Thymus (tissue), 11 donors: Measurements from ENCODE around the gene JUND. TPM values are rescaled to one million over a fixed set of nuclear protein-coding genes. Genes with fewer than 3 reads are reported as not detected.

Experiments
- DNase-seq, 9 donors: peaks; one replicate each; pipeline ENCODE4 v3.0.0-alpha.2; 2013; ENCODE audit warnings: low spot score in 9 of 9, low read depth in 6 of 9, missing footprints in 1 of 9
- H3K27ac ChIP-seq, 2 donors: one replicate each; pipeline ENCODE4 v1.5.1; 2013; ENCODE audit warnings: control low read depth in 1 of 2, low read depth in 1 of 2, low read length in 1 of 2, mild to moderate bottlenecking in 1 of 2, moderate library complexity in 1 of 2
- H3K27me3 ChIP-seq, 2 donors: one replicate each; pipeline ENCODE4 v1.5.1; 2013; ENCODE audit warnings: low read length in 1 of 2; ENCODE audit not compliant: control insufficient read depth in 2 of 2, insufficient read depth in 1 of 2
- H3K36me3 ChIP-seq, 2 donors: one replicate each; pipeline ENCODE4 v1.5.1; 2013; ENCODE audit warnings: low read length in 1 of 2, mild to moderate bottlenecking in 1 of 2, moderate library complexity in 1 of 2; ENCODE audit not compliant: control insufficient read depth in 2 of 2, insufficient read depth in 2 of 2
- H3K4me1 ChIP-seq, 2 donors: one replicate each; pipeline ENCODE4 v1.5.1; 2013; ENCODE audit warnings: low read length in 2 of 2; ENCODE audit not compliant: control insufficient read depth in 2 of 2, insufficient read depth in 2 of 2
- H3K4me3 ChIP-seq, 2 donors: one replicate each; pipeline ENCODE4 v1.5.1; 2013; ENCODE audit warnings: low read length in 2 of 2, control low read depth in 1 of 2, mild to moderate bottlenecking in 1 of 2
- H3K9me3 ChIP-seq, 2 donors: one replicate each; pipeline ENCODE4 v1.5.1; 2013; ENCODE audit warnings: low read length in 1 of 2, mild to moderate bottlenecking in 1 of 2; ENCODE audit not compliant: control insufficient read depth in 2 of 2, insufficient read depth in 1 of 2
- WGBS: extraction: QIAGEN DNeasy Blood & Tissue Kit; methylation state at CpG from one replicate; pipeline ENCODE4 v1.1.7; 2013; 5-methylcytosine and 5-hydroxymethylcytosine counted together
- polyA plus RNA-seq: library from polyadenylated mRNA; stranded (reverse); fragments of 200-250 nt; gene quantifications from one replicate; pipeline ENCODE4 v1.2.3, GENCODE V29; 2013
- total RNA-seq: library from RNA; stranded (reverse); fragments of 120-200 nt; gene quantifications from one replicate; pipeline ENCODE4 v1.2.4, GENCODE V29; 2013
- donor health status: healthy.

Gene JUND
- total and polyA plus RNA-seq, 2 donors, result 65.8 to 88.3 TPM

- DNase-seq, result peak in 4 of 9 donors; percentile 39 to 70 (median 50)
- 3% methylated on average over 7 of the region's 7 CpGs for WGBS
- Histone ChIP-seq H3K27ac (peak overlapping the region; percentile 92 to 96), H3K27me3 (no peaks in the 10 kb centered on the region), H3K4me1 (peaks cover 32 to 65% of the 10 kb centered on the region in 2 donors), H3K4me3 (peak overlapping the region; percentile 94 to 97), H3K9me3 (peaks cover 0 to 3% of the 10 kb centered on the region in 2 donors), H3K36me3 (peaks cover 3 to 15% of the 10 kb centered on the region in 2 donors)
Measured at GRCh38 chr19:18322318-18322758, 40.9 kb upstream of the JUND start.

- Histone ChIP-seq H3K9me3 (peaks cover 0 to 3% of the 10 kb centered on the region in 2 donors), H3K4me3 (peak overlapping the region; percentile 94 to 97), H3K27ac (peak overlapping the region; percentile 64 to 92), H3K36me3 (peaks cover 3 to 15% of the 10 kb centered on the region in 2 donors), H3K27me3 (no peaks in the 10 kb centered on the region), H3K4me1 (peaks cover 32 to 67% of the 10 kb centered on the region in 2 donors)
- DNase-seq, result peak in 4 of 9 donors; percentile 18 to 66 (median 35)
- 7% methylated on average over 9 of the region's 9 CpGs for whole genome bisulfite sequencing
Measured at GRCh38 chr19:18321734-18322102, 40.3 kb upstream of the JUND start.

DNA sequence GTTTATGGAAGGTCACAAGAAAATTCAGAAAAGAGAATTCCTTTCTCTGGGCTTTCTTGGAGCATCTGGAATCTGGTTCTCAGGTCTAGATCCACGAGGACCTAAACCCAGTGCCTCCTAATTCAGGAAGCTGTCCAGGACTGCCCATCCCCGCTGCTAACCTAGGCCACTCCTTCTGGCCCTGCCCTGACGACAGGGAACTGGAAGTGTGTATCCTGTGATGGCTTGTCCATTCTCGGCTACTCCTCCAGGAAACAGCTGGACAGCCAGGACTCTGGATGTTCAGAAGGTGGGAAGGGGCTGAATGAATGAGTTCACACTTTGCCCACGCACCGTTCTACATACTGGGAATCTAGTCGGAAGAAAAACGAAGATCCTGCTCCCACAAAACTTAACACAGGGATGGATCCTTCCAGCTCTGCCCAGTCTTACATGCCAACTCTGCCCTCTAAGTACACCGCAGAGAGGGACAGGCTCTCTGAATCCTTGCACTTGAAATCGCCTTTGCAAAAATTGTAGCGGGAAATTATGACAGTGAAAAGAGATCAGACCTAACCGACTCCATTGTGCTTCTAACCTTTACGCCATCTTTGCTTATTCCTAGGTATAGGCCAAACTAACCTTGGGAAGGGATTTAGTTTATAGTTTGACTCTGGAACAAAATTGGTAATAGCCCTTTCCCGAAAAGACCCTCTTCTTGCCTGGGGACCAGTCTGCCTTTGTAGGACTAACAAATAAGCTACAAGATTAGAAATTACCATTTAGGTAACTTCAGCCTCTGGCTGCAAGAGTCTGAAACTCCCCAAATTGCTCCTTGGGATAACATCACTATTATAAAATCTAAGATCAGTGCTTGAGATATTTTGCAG is 39.7 kb upstream of the JUND start:
- peaks cover 0 to 1% of the 10 kb centered on the region in 2 donors for H3K9me3 ChIP-seq
- H3K27ac ChIP-seq, result peak overlapping the region; percentile 64 to 92
- no peak for DNase-seq
- H3K4me3 ChIP-seq, result peak overlapping the region in 1 of 2 donors; percentile 97
- no peaks in the 10 kb centered on the region for H3K27me3 ChIP-seq
- peaks cover 4 to 15% of the 10 kb centered on the region in 2 donors for H3K36me3 ChIP-seq
- WGBS, result 90% methylated on average over 14 of the region's 14 CpGs
- peaks cover 32 to 72% of the 10 kb centered on the region in 2 donors for H3K4me1 ChIP-seq

DNA sequence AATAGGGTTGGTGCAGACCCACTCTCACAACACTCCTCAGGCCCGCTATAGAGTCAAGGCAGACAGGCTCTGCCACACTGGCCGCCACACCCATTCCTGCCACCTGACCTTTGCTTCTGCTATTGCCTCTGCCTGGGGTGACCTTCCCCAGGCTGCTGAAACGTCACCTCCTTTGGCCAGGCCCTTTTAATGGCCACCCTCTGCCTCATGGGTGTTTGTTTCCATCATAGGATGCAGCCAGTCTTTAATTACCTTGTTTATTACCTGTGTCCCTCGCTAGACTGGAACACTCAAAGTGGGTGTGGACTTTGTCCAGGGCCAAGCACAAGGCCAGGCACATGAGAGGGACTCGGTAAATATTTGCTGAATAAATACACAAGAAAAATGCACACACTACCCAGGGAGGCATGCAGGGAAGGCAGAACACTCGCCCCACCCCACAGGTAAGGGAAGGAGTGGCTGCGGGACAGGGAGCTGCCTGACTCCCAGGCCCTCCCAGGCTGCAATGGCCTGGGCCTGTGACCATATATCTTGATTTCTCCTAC is 38.2 kb upstream of the JUND start:
- Histone ChIP-seq H3K36me3 (peaks cover 12 to 22% of the 10 kb centered on the region in 2 donors), H3K4me3 (no peak overlapping the region), H3K27me3 (no peaks in the 10 kb centered on the region), H3K4me1 (peaks cover 32 to 74% of the 10 kb centered on the region in 2 donors), H3K9me3 (no peaks in the 10 kb centered on the region), H3K27ac (no peak overlapping the region)
- DNase-seq, result no peak
- 97% methylated on average over 7 of the region's 7 CpGs for WGBS

DNA sequence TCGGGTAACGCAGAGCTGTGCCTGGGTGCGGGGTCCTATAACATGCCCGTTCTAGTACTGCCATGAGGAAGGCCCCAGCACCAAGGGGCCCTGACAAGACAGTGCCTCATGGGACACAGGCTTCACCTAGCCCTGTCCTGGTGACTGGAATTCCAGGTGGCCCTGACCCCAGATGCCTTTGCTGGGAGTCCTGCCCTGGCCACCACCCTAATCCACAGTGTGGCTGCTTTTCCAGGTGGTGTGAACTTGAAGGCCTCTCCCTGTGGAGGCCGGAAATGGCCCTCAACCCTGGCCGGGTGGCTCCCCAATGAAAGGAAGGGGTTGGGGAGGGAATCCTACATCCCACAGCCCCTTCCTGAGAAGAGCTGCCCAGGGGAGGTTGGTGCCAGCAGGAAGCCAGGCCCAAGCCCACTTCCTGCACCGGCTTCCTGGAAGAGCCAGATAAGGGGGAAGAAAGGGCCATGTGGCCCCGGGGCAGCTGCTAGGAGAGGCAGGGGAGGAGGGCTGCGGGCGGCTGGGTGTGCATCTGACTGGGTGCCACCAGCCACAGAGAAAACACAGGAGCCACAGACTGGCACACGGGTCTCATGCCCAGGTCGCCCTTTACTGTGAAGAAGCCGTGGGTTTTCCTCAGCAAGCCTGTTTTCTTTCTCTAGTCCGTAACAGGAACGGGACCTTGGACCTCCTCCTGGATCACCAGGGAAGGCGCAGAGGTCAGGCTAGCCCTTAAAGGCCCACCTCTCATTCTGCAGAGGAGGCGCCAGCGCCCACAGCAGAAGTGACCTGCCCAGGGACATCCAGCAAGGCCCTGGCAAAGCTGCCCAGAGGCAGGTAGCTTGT is 36.8 kb upstream of the JUND start:
- H3K9me3 ChIP-seq, result no peaks in the 10 kb centered on the region
- peak overlapping the region; percentile 79 to 82 for H3K27ac ChIP-seq
- no peaks in the 10 kb centered on the region for H3K27me3 ChIP-seq
- peaks cover 23 to 37% of the 10 kb centered on the region in 2 donors for H3K36me3 ChIP-seq
- peaks cover 26 to 61% of the 10 kb centered on the region in 2 donors for H3K4me1 ChIP-seq
- H3K4me3 ChIP-seq, result peak overlapping the region in 1 of 2 donors; percentile 9
- DNase-seq, result peak in 4 of 9 donors; percentile 28 to 70 (median 45)
- 22% methylated on average over 18 of the region's 18 CpGs for WGBS

DNA sequence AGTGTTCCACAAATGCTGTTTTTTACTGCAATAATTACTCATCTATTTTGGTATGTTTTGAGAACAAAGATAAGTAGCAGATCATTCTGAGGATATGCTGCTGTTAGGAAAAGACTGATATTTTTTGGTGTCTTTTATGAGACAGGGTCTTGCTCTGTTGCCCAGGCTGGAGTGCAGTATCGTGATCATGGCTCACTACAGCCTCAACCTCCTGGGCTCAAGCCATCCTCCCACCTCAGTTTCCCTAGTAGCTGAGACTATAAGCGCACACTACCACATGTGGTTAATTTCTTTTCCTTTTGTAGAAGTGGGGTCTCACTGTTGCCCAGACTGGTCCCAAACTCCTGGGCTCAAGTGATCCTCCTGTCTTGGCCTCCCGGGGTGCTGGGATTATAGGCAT is 32.0 kb upstream of the JUND start:
- WGBS, result 98% methylated on average over 3 of the region's 3 CpGs
- no peak for DNase-seq
- H3K4me1 ChIP-seq, result peaks cover 9 to 29% of the 10 kb centered on the region in 2 donors
- H3K4me3 ChIP-seq, result no peak overlapping the region
- peaks cover 67% of the 10 kb centered on the region in 2 donors for H3K36me3 ChIP-seq
- no peaks in the 10 kb centered on the region for H3K27me3 ChIP-seq
- H3K27ac ChIP-seq, result no peak overlapping the region
- peaks cover 0 to 2% of the 10 kb centered on the region in 2 donors for H3K9me3 ChIP-seq

- H3K4me3 ChIP-seq, result no peak overlapping the region
- H3K4me1 ChIP-seq, result peaks cover 0 to 24% of the 10 kb centered on the region in 2 donors
- WGBS, result 97% methylated on average over 11 of the region's 11 CpGs
- peaks cover 2 to 3% of the 10 kb centered on the region in 2 donors for H3K9me3 ChIP-seq
- H3K27ac ChIP-seq, result no peak overlapping the region
- H3K36me3 ChIP-seq, result peaks cover 78 to 80% of the 10 kb centered on the region in 2 donors
- no peak for DNase-seq
- H3K27me3 ChIP-seq, result no peaks in the 10 kb centered on the region
Measured at GRCh38 chr19:18312092-18312534, 30.7 kb upstream of the JUND start.

DNA sequence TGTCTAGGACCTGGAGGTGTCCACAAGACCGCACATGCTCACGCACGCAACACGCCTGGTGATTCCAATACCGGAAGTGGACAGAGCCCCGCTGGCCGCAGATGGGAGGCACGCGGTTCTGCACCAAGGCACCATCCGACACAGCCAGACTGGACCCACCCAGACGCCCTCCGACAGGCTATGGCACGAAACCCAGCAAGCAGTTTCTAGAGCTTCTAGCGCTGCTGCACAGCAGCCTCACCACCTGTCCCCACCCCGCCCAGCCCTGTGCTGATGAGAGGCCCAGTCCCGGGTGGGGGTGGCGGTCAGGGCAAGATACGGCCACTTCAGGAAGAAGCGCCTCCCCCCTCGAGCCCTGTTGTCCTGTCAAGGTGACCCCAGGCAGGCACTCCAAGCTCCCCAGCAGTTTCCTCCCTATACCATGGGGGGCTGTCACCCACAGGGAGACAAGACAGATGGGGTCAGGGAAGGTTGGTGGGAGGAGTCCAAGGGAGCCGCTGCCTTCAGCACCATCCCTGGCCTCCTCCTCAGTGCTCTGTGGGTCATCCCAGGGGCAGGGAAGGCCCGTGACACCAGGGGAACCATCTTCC is 30.2 kb upstream of the JUND start:
- H3K36me3 ChIP-seq, result peaks cover 82 to 85% of the 10 kb centered on the region in 2 donors
- no peak for DNase-seq
- WGBS, result 97% methylated on average over 22 of the region's 22 CpGs
- no peak overlapping the region for H3K27ac ChIP-seq
- no peaks in the 10 kb centered on the region for H3K27me3 ChIP-seq
- H3K4me1 ChIP-seq, result peaks cover 0 to 26% of the 10 kb centered on the region in 2 donors
- H3K9me3 ChIP-seq, result peaks cover 2 to 3% of the 10 kb centered on the region in 2 donors
- no peak overlapping the region for H3K4me3 ChIP-seq
